ENCODE measurements around the gene TBCD. TPM values are rescaled to one million over a fixed set of nuclear protein-coding genes. Genes with fewer than 3 reads are reported as not detected.

TBCD gene
- total RNA-seq, 4 donors from 2014 or later, result 49.7 to 119 (median 71.5) TPM

GRCh38 chr17:82722341-82723013 lies 29.4 kb upstream of the TBCD start:
- DNase-seq (ENCODE audit: low spot score in 2 of 2), result peak in 1 of 2 donors; percentile 66
- 86% methylated on average over 19 of the region's 19 CpGs for WGBS
- no peak overlapping the region for H3K27ac ChIP-seq
- TF ChIP-seq POLR2A (IDR thresholded peaks at IDR 0.05) (no peak), CTCF (IDR thresholded peaks at IDR 0.05) (no peak), EP300 (IDR thresholded peaks at IDR 0.05) (no peak), POLR2AphosphoS5 (IDR thresholded peaks at IDR 0.05) (no peak)
- H3K4me3 ChIP-seq, result no peak overlapping the region
- no peaks in the 10 kb centered on the region for H3K27me3 ChIP-seq
- no peaks in the 10 kb centered on the region for H3K9me3 ChIP-seq
- peaks cover 77% of the 10 kb centered on the region for H3K36me3 ChIP-seq
- peaks cover 10% of the 10 kb centered on the region for H3K4me1 ChIP-seq

GRCh38 chr17:82723169-82723807 lies 28.6 kb upstream of the TBCD start:
- 92% methylated on average over 20 of the region's 26 CpGs for WGBS
- peaks cover 80% of the 10 kb centered on the region for H3K36me3 ChIP-seq

GRCh38 chr17:82726427-82726826 lies 25.4 kb upstream of the TBCD start:
- Histone ChIP-seq H3K4me1 (no peaks in the 10 kb centered on the region), H3K9me3 (no peaks in the 10 kb centered on the region), H3K36me3 (peaks cover 69% of the 10 kb centered on the region), H3K27ac (no peak overlapping the region), H3K27me3 (no peaks in the 10 kb centered on the region), H3K4me3 (no peak overlapping the region)
- DNase-seq (ENCODE audit: low spot score in 2 of 2), result peak in 1 of 2 donors; percentile 54
- 96% methylated on average over 10 of the region's 10 CpGs for WGBS
- TF ChIP-seq EP300 (IDR thresholded peaks at IDR 0.05) (no peak), CTCF (IDR thresholded peaks at IDR 0.05) (no peak), POLR2AphosphoS5 (IDR thresholded peaks at IDR 0.05) (no peak)

More at GRCh38 chr17:82723169-82723807, 28.6 kb upstream of the TBCD start:
- no peak for DNase-seq (ENCODE audit: low spot score in 2 of 2)
- Histone ChIP-seq H3K27me3 (no peaks in the 10 kb centered on the region), H3K9me3 (no peaks in the 10 kb centered on the region), H3K4me1 (peaks cover 2% of the 10 kb centered on the region), H3K27ac (no peak overlapping the region), H3K4me3 (no peak overlapping the region)
- no peak for TF ChIP-seq POLR2A (IDR thresholded peaks at IDR 0.05)
- TF ChIP-seq EP300 (IDR thresholded peaks at IDR 0.05), result no peak
- TF ChIP-seq CTCF (IDR thresholded peaks at IDR 0.05), result no peak
- no peak for TF ChIP-seq POLR2AphosphoS5 (IDR thresholded peaks at IDR 0.05)

GRCh38 chr17:82729479-82730260 lies 22.2 kb upstream of the TBCD start:
- no peak overlapping the region for H3K27ac ChIP-seq
- H3K36me3 ChIP-seq, result peaks cover 42% of the 10 kb centered on the region
- TF ChIP-seq POLR2AphosphoS5 (IDR thresholded peaks at IDR 0.05) (no peak), CTCF (IDR thresholded peaks at IDR 0.05) (no peak), POLR2A (IDR thresholded peaks at IDR 0.05) (no peak), EP300 (IDR thresholded peaks at IDR 0.05) (no peak)
- H3K4me3 ChIP-seq, result no peak overlapping the region
- no peaks in the 10 kb centered on the region for H3K9me3 ChIP-seq
- peak in 1 of 2 donors; percentile 77 for DNase-seq (ENCODE audit: low spot score in 2 of 2)
- no peaks in the 10 kb centered on the region for H3K4me1 ChIP-seq
- WGBS, result 88% methylated on average over 45 of the region's 48 CpGs
- no peaks in the 10 kb centered on the region for H3K27me3 ChIP-seq
